ENCODE results near the gene SLC25A13. TPM values are rescaled to one million over a fixed set of nuclear protein-coding genes. Genes with fewer than 3 reads are reported as not detected.

Gene SLC25A13
- total RNA-seq, 1 experiment from 2014 or later, result 71.7 TPM

- no peak overlapping the region for H2BK5ac ChIP-seq (ENCODE audit: insufficient read length, low read length)
- DNase-seq, result no peak
- H3K9ac ChIP-seq (ENCODE audit: extremely low read depth, insufficient read length, low read length), result no peak overlapping the region
- no peaks in the 10 kb centered on the region for H3K27me3 Mint-ChIP-seq (ENCODE audit: low read depth)
- no peak overlapping the region for H4K91ac ChIP-seq (ENCODE audit: insufficient read length, low read depth, low read length)
- no peaks in the 10 kb centered on the region for H4K20me1 ChIP-seq (ENCODE audit: control insufficient read depth, insufficient read depth, insufficient read length)
- TF ChIP-seq CTCF (conservative IDR thresholded peaks at IDR 0.05), result no peak
- H2AFZ ChIP-seq (ENCODE audit: low read length), result no peak overlapping the region
- H3K23ac ChIP-seq (ENCODE audit: insufficient read length, low read depth, low read length), result no peak overlapping the region
- H3T11ph ChIP-seq (ENCODE audit: low read length), result no peak overlapping the region
- no peak overlapping the region for H4K5ac ChIP-seq (ENCODE audit: insufficient read length, low read depth, low read length)
- H3K36me3 Mint-ChIP-seq (ENCODE audit: insufficient read depth in 1 of 3, low read depth in 3 of 3), result peaks cover 3 to 12% (median 5%) of the 10 kb centered on the region in 3 experiments; a peak in 6 of 7 replicates
- H3K9me3 ChIP-seq (ENCODE audit: control insufficient read depth, low read depth, low read length), result no peaks in the 10 kb centered on the region
- H3K14ac ChIP-seq (ENCODE audit: insufficient read depth, low read length), result no peak overlapping the region
- no peak overlapping the region for H2AK5ac ChIP-seq (ENCODE audit: insufficient read length, low read length)
- no peaks in the 10 kb centered on the region for H3K9me3 Mint-ChIP-seq
- H3K79me2 ChIP-seq (ENCODE audit: insufficient read depth, low read length), result no peaks in the 10 kb centered on the region
- no peaks in the 10 kb centered on the region for H3K23me2 ChIP-seq (ENCODE audit: insufficient read length, low read depth, low read length, poor library complexity, severe bottlenecking)
- H3K18ac ChIP-seq (ENCODE audit: insufficient read length, low read depth, low read length), result no peak overlapping the region
- WGBS (ENCODE audit: extremely low coverage, insufficient read length, low lambda C conversion rate), result no CpG with 5 or more reads among the region's 2 CpGs
- no peak overlapping the region for H3K27ac Mint-ChIP-seq
- no peak overlapping the region for H4K8ac ChIP-seq (replicated peaks; ENCODE audit: insufficient read length, low read depth, low read length)
- no peak overlapping the region for H3K4me3 Mint-ChIP-seq
- H3K4ac ChIP-seq (ENCODE audit: low read depth, low read length), result no peak overlapping the region
- H2BK20ac ChIP-seq (ENCODE audit: low read depth, low read length, poor library complexity, severe bottlenecking), result no peak overlapping the region
- no peaks in the 10 kb centered on the region for H3K79me1 ChIP-seq (ENCODE audit: insufficient read depth, low read depth, low read length, poor library complexity, severe bottlenecking)
- no peaks in the 10 kb centered on the region for H3K27me3 ChIP-seq (ENCODE audit: insufficient read depth, low read length)
- H3K4me1 Mint-ChIP-seq, result peaks cover 53 to 60% of the 10 kb centered on the region in 2 experiments
- H3K27ac ChIP-seq (ENCODE audit: insufficient read length, low read depth, low read length), result no peak overlapping the region
- H2BK15ac ChIP-seq (ENCODE audit: low read depth, low read length), result no peak overlapping the region
- H2BK120ac ChIP-seq (ENCODE audit: low read depth, low read length, poor library complexity, severe bottlenecking), result no peak overlapping the region
- no peak overlapping the region for H3K56ac ChIP-seq (ENCODE audit: insufficient read length, low read depth, low read length)
- peaks cover 3% of the 10 kb centered on the region; the same call in 1 of the 2 replicates for H3K4me1 ChIP-seq (ENCODE audit: insufficient read depth, low read length)
- H3K4me2 ChIP-seq (ENCODE audit: insufficient read depth, insufficient read length, low read length), result no peak overlapping the region
- H2BK12ac ChIP-seq (ENCODE audit: insufficient read length, low read depth, low read length), result no peak overlapping the region
These were observed 143.3 kb downstream of the SLC25A13 start for GRCh38 chr7:96178581-96178980.

Measured in H9 (cell line).